ENCODE measurements around the gene ZDHHC1.

Gene ZDHHC1

DNA sequence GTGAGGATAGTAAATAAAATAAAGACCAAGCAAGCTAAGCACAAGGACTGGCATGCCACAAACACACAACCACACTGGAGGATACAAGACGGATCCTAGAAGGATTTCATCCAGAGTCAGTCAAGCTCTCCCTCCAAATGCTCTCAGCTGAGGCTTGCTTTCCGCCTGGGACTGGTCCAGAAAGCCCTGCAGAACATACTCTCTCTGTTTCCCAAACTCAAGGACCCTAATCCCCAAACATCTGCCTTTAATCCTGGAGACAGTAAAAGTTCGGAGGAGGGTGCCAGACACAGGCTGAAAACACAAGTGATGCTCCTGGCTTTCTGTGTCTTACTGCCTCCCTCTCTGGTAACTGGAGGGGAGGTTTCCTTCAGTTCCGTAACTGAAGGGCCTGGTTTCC, 9.3 kb upstream of the ZDHHC1 start:
- TF ChIP-seq, protein P1, sequence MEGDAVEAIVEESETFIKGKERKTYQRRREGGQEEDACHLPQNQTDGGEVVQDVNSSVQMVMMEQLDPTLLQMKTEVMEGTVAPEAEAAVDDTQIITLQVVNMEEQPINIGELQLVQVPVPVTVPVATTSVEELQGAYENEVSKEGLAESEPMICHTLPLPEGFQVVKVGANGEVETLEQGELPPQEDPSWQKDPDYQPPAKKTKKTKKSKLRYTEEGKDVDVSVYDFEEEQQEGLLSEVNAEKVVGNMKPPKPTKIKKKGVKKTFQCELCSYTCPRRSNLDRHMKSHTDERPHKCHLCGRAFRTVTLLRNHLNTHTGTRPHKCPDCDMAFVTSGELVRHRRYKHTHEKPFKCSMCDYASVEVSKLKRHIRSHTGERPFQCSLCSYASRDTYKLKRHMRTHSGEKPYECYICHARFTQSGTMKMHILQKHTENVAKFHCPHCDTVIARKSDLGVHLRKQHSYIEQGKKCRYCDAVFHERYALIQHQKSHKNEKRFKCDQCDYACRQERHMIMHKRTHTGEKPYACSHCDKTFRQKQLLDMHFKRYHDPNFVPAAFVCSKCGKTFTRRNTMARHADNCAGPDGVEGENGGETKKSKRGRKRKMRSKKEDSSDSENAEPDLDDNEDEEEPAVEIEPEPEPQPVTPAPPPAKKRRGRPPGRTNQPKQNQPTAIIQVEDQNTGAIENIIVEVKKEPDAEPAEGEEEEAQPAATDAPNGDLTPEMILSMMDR (IDR thresholded peaks at IDR 0.05; ENCODE audit: insufficient read depth, missing control alignments) = no peak
- FAIRE-seq (no peak), DNase-seq (ENCODE audit: insufficient read length, low spot score) (no peak)

- FAIRE-seq = no peak
- TF ChIP-seq, protein P1 (IDR thresholded peaks at IDR 0.05; ENCODE audit: insufficient read depth, missing control alignments) = no peak
- DNase-seq (ENCODE audit: insufficient read length, low spot score) = no peak
These were observed 8.8 kb upstream of the ZDHHC1 start for GRCh38 chr16:67425061-67425460.

- DNase-seq (ENCODE audit: insufficient read length, low spot score) (no peak), FAIRE-seq (no peak)
- TF ChIP-seq, protein P1 (IDR thresholded peaks at IDR 0.05; ENCODE audit: insufficient read depth, missing control alignments) = no peak
These were observed 8.0 kb upstream of the ZDHHC1 start for GRCh38 chr16:67424261-67424615.

GRCh38 chr16:67423611-67424260, 7.5 kb upstream of the ZDHHC1 start:
- no peak for FAIRE-seq
- no peak for DNase-seq (ENCODE audit: insufficient read length, low spot score)

GRCh38 chr16:67423015-67423414, 6.7 kb upstream of the ZDHHC1 start:
- FAIRE-seq (no peak), DNase-seq (ENCODE audit: insufficient read length, low spot score) (no peak)
- TF ChIP-seq, protein P1 (IDR thresholded peaks at IDR 0.05; ENCODE audit: insufficient read depth, missing control alignments) = no peak

More at GRCh38 chr16:67423611-67424260, 7.5 kb upstream of the ZDHHC1 start:
- TF ChIP-seq, protein P1 (IDR thresholded peaks at IDR 0.05; ENCODE audit: insufficient read depth, missing control alignments) = no peak

DNA sequence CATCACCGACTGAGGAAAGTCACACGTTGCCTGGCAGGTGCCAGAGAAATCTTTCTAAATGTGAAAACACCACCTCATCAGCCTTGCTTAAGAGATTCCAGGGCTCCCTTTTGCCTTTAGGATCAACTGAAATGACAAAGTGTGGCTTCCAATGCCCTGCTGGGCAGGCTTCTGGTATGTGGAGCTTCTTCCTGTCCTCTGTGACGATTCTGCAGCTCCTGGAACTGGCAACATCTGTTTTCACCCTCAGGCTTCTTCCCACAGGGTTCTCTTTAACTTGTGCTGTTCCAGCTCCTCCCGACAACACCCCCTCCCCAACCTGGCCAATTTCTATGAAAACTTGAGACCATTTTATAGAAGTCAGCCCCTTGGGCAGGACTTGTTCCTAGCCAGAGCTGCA, 4.8 kb upstream of the ZDHHC1 start:
- TF ChIP-seq, protein P1 (IDR thresholded peaks at IDR 0.05; ENCODE audit: insufficient read depth, missing control alignments) = no peak
- FAIRE-seq (no peak), DNase-seq (ENCODE audit: insufficient read length, low spot score) (no peak)

DNA sequence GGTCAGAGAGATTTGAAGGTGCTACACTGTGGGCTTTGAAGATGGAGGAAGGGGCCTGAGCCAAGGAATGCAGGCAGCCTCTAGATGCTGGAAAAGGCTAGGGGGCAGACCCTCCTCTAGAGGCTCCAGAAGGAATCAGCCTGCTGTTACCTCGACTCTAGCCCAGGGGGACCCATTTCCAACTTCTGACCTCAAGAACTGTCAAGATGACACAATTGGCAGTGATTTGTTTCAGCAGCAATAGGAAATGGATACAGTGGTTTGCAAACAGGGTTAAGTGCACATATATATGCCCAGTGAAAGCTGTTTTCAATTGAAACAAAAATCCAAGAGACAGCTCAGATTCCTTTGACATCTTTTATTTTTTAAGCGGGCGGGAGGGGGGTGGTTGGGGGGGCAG, 3.7 kb upstream of the ZDHHC1 start:
- no peak for FAIRE-seq

More for the DNA sequence above, 3.7 kb upstream of the ZDHHC1 start:
- TF ChIP-seq, protein P1 (IDR thresholded peaks at IDR 0.05; ENCODE audit: insufficient read depth, missing control alignments) = no peak
- DNase-seq (ENCODE audit: insufficient read length, low spot score) = no peak
